ENCODE measurements around the gene SUDS3.

- TF ChIP-seq POLR2A (IDR thresholded peaks at IDR 0.05) = no peak
- no peak for TF ChIP-seq CTCF (IDR thresholded peaks at IDR 0.05)
These were observed 52.3 kb downstream of the SUDS3 start for GRCh38 chr12:118428643-118429042.

Data from adrenal gland (tissue), 5 donors.